Mucosa of gallbladder (tissue), 1 donor: ENCODE results near the gene LTN1. TPM values are rescaled to one million over a fixed set of nuclear protein-coding genes. Genes with fewer than 3 reads are reported as not detected.
A peak's percentile ranks its signal among the peaks of the same experiment; 100 is the strongest.
"Not testable (repeated sequence)": the region's sequence is repeated elsewhere in the genome, so short reads cannot be mapped to it uniquely, and the experiment has no call there.

ENCODE experiments used
- DNase-seq: peaks from one replicate; pipeline ENCODE4 v3.0.0-alpha.2; 2020; ENCODE audit warnings: low spot score
- total RNA-seq: library from RNA; stranded (reverse); gene quantifications from one replicate; pipeline ENCODE4 v1.2.1, GENCODE V29; 2021
- donor health status: DM: no; HTN: no; CAD: no.

Gene LTN1
- total RNA-seq, 1 donor from 2014 or later: 22.1 TPM

DNA sequence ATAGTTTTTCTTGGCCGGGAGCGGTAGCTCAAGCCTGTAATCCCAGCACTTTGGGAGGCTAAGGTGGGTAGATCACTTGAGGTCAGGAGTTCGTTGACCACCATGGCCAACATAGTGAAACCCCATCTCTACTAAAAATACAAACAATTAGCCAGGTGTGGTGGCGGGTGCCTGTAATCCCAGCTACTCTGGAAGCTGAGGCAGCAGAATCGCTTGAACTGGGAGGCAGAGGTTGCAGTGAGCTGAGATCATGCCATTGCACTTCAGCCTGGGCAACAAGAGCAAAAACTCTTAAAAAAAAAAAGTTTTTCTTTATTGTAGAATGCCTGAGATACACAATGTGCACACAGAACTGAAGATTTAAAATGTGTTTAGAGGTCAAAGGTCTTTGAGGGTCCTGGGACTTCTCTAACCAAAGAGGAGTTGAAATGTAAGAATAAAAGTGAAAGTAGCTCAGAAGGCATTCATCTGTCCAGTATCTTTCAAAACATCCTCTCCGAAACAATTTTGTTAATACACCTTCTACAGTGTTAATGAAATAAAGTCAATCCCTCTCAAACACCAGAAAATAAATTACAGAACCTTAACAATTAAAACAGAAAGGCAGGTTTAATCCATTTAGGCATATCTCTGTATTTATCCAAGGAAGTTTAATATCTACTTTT, 60.8 kb downstream of the LTN1 start:
- DNase-seq: not testable (repeated sequence)

DNA sequence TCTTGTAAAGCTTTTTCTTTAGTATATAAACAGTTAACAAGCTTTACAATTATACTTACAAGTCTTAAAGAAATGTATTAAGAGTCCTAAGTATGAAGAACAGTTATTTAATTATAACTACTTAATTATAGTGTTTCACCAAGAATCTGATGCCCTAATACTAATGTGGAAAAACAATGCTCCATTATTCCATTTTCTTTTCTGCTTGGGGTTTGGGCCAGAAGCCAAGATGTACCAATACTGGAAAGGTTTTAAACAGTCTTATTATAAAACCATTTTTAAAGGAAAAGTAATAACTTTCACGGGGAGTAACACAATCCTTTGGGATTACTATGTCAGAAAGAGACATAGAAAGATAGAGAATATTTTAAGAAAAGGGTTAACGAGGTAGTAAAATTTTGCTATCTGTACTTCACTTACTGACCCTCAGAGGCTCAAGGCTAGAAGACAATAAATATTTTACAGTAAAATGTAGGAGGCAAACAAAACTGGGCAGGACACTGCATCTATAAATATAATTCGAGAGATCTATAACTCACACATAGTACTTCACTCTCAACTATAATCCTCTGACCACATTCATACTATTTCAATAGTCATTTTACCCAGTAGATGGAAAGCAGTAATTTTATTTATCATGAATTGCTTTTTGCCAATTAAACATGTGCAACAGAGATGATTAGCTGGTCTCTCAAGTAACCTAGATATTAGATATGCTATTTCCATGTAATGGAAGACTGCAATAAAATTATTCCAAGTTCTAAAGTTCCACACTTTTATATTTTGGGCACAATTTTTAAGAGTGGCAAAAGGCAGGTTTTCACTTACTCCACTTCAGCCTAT, 63.9 kb downstream of the LTN1 start:
- DNase-seq: no peak

DNA sequence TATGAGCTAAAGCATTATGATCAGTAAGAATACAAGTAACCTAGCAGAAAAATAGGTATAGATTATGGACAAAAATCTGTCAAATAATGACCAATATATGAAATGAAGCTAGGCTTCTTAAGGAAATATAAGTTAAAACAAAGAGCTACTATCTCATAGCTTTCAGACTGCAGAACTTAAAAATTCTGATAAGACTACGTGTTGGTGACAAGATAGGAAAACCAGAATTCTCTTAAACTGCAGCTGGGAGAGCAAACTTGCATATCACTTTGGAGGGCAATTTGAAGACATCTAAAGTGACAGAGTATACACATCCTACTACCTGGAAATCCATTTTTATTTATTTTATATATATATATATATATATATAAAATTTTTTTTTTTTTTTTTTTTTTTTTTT, 65.5 kb downstream of the LTN1 start:
- DNase-seq: no peak

DNA sequence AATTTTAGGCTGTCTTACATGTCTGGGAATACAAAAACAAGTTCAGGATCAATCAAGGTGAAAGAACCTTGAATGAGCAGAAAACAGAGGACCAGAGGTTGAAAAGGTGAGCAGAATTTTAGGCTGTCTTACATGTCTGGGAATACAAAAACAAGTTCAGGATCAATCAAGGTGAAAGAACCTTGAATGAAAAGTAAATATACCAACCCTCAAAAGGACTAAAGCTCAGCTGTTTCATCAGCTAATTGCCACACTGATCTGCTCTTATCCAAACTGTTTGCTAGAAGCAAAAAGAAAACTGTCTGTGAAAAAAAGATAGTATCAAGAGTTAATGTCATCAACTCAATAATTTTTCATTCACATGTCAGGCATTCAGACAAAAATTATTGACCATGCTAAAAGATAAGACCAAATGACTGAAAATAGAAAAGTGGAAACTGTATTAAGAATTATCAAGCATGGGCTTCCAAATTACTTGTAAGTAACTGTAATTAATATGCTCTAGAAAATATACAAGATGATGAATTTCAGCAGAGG, 69.2 kb downstream of the LTN1 start:
- no peak for DNase-seq

DNA sequence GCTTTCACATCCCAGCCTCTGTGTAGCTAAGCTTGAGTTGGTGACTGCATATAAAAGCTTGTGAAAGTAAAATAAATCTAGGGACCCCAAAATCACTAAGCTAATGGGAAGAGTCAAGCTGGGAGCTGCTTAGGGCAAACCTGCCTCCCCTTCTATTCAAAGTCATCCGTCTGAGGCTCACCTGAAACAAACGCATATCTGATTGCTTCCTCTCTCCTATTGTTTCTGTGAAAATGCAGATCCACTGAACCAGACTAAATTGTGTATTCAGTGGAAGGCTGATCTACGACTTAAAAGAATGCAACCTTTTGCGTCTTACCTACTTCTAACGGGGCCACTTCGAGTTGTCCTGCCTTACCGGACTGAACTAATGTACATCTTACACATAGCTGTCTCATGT, 70.3 kb downstream of the LTN1 start:
- no peak for DNase-seq

DNA sequence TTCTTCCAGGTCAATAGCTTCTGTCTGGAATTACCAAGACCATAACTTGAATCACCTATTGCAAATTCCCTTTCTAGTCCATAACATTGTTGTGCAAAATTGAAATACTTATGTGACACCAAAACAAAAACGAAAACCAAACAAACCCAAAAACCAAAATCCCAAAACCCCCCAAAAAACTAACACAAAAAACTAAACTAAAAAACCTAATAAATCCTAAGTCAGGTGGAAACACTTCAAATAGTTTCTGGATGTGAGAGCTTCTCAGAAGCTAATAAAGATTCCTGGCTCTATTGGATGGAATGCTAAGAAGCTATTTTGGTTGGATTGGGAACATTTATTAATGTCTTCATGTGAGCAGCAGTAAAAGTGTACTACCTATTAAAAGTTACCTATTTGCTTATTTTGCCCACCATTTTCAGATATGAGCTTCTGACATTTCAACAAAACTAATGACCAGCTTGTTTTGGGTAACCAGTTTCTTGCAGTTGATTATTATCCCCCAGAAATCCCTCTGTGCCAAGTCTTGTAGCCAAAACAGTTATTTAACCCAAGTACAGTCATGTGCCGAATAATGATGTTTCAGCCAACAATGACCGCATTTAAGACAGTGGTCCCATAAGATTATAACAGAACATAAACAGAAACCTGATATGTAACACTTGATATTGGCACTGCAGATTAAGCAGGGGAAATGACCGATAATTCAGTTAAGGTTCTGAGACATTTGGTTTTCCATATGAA, 76.4 kb downstream of the LTN1 start:
- DNase-seq: no peak

DNA sequence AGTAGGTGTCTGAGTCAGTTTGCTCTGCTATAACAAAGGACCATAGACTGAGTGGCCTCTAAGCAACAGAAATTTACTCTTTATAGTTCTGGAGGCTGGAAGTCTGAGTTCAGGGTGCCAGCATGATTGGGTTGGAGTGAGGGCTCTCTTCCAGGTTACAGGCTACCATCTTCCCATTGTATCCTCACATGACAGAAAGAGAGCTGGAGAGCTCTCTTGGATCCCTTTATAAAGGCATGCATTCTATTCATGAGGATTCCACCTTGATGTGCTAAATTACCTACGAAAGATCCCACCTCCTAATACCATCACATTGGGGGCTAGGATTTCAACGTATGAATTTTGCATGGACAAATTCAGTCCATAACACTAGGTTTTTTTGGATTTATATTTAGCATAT, 79.6 kb downstream of the LTN1 start:
- no peak for DNase-seq

DNA sequence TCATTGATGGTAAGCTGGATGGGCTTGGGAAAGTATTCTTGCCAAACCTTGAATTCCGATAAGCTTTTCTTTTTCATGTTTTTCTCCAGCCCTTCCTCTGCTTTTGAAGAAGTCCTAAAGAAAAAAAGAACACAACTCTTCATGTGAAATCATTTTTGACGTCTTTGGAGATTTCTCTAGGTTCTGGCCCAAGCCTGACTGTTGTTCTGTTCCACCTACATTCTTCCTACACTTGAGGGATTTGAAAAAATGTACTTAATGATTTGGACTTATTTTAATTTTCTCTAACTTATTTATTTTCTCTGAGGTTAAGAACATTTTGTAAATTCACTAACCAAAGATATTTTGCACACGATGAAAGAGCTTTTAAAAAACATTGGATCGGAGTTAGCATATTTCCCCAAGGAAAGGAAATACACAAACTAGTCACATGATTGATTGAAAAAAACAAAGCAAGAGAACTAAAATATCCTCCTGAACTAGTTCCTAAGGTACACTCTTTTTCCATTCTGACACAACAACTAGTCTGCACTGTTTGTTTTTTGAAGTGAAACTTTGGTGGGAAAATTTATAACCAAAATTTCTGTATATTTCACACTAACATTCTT, 82.3 kb downstream of the LTN1 start:
- DNase-seq: no peak

DNA sequence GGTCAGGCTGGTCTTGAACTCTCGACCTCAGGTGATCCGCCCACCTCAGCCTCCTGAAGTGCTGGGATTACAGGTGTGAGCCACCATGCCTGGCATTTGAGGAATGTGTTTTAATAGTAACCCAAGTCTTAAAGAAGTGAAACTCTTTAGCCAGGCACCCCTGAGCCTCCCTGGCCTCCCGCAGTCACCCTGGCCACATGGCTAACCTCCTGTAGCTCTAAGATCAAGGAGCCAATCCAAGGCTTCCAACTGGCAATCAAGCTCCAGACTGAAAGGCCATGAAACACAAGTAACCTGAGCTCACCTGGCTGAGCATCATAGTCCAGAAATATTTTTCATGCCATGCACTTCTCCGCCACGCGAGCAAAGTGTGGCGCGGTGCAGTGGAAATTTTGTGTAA, 84.3 kb downstream of the LTN1 start:
- no peak for DNase-seq

DNA sequence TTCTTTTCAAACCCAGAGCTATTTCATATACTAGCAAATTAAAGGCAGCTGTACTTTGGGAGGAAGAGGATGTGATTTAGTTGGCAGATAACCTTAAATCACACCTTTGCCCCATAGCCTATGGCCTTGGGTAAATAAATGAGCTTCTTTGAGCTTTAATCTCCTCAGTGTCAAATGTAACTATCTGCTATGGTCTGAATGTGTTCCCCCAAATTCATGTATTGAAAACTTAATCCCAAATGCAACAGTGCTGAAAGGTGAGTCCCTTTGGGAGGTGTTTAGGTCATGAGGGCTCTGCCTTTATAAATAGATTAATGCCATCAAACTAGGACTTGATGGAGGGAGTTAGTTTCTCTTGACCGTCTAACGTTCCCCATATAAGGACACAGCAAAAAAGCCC, 85.8 kb downstream of the LTN1 start:
- DNase-seq: no peak

DNA sequence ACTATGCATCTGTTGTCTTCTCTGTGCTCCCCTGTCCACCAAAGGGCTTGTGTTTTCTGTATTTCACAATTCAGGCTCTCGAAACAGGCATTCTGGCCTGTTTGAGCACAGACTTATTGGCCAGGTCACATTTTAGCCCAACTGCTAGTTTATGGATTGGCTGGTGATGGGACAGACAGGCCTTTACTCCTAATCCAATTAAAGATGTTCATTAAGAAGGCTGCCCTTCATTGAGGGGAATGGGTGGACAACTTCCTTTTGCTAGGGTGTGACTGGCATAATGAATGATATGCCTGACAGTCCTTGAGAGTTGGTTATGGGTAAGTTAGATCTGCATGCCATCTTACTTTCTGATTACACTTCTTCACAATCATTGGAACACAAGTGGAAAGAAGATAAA, 86.4 kb downstream of the LTN1 start:
- no peak for DNase-seq

DNA sequence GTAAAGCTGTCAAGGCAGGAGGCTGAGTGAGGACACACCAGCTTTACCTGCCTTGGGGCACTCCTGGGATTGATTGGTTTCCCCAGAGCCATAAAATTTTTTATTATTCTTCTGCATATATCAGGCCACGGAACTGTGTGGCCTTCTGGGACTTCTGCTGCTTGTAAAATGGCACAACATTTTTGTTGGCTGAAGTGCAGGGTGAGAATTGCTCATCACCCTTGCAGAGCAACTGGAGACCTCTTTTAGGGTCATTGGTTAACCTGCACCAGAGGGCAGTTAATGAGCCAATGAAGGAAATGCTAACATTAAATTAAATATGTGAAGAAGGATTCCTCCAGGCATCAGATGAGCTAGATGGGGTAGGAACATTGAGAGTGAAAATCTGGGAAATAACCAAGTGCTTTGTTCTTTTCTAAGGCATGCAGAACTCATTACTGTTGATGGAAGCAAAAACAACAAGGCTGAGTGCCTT, 87.7 kb downstream of the LTN1 start:
- DNase-seq: no peak

DNA sequence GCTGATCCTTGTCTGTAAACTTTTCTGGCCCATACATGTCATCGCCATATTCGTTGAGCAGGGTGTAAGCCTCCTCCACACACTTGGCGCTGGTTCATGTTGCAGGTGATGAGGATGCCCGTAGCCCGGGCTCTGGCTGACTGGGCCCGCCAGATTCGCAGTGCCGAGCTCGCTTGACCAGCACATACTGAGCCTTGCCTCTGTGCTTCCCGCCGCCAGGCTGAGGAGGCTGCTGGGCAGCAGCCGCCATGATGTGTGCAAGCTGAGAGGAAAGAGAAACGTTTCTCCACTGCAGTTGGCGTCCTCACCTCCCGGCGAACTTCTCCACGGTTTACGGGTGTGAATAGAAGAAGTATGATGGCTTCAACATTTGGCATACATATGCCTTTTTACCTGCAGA, 89.2 kb downstream of the LTN1 start:
- DNase-seq: no peak

DNA sequence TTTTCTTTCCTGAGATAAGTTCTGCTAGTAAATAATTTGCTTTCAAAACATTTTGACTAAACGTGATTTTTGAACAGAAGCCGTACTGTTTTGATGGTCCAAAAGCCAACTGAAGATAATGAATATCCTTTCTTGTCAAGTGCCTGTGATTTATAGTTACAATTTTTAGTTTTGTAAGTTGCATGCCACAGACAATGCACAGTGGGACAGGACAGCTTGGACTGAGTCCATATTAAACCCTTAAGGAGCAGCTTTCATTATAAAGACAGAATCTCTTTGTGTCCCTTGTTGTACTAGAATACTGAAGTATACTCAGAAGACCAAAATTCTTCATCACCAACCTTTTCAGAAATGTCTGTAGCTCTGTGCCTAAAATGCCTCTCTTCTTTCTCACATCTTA, 92.2 kb downstream of the LTN1 start:
- DNase-seq: no peak

DNA sequence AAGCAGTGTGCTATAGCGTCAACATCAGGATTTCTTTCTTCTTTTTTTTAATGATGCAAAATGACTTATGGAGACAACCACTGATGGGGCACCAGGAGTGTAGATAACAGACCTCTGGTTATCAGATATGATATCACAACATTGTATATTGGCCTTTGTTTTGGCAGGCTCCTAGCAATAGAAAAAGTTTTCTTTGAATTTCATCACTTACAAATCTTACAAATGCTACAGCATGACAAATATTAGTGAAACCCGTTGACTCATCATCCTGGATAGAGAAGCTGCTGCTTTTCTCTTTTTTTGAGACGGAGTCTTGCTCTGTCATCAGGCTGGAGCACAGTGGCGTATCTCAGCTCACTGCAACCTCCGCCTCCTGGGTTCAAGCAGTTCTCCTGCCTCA, 92.9 kb downstream of the LTN1 start:
- DNase-seq: no peak

DNA sequence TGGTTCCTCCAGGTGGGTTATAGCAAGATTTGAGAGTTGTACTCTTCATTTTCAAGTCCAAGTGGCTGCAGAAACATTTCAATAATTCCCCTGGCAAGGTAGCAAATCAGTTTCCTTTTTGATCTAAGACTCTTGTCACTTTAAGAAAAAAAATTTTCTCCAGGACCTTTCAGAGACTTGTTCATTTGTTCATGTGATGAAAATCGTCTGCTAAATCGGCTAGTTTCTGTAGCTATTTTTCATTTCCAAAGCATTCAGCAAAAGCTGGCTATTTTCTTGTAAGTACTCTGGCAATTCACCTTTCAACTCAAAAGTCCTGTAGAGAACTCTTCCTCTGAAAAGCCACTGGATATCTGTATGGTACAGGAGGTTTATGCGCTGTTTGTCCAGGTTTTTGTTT, 93.5 kb downstream of the LTN1 start:
- DNase-seq: no peak

DNA sequence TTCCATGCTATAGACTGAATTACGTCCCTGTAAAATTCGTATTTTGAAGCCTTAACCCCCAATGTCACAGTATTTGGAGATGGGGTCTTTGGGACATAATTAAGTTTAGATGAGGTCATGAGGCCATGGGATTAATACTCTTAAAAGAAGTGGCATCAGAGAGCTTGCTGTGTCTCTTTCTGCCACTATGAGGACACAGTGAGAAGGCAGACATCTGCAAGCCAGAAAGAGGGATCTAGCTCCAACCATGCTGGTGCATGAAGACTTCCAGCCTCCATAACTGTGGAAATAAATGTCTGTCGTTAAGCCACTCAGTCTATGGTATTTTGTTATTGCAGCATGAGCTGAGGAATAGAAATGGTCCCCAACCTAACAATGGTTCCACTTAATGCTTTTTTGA, 99.0 kb downstream of the LTN1 start:
- no peak for DNase-seq

DNA sequence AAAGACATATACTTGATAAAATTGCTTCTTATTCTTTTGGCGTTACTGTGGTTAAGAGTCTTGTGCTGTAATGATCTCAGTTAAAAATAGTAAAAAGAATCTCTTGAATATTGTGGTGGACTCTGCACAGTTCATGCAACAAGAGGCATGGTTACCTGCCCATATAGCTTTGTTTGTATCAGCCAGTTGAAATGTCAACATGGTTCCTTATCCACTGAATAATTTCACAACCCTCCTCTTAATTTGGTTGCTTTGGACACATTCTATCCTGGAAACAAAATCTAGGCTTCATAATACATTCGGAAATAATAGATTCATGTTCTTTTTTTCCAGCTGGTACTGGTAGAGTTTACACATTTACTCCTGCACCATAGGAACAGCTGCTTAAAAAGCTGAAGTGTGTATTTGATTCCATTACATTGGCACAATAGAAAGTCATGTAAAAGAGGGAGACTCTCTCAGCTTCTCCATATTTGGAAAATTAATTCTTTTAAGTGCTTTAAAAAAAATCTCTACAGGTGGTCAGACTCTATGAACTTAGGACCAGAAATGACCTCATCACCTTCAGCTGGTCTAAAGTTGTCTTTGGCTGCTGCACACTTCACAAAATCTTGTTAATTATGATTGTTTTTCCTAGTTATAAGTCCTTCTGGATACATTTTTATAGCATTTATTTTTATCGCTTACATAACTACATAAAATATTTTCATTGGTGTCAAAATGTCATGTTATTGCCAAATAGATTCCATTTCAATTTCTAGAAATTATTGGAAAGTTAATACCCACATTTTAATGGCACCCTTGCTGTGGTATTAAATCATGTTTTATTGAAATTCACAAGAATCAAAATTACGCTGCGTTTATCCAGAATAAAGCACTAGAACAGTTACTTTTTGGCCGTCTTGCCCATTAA, 100.2 kb downstream of the LTN1 start:
- DNase-seq: no peak

DNA sequence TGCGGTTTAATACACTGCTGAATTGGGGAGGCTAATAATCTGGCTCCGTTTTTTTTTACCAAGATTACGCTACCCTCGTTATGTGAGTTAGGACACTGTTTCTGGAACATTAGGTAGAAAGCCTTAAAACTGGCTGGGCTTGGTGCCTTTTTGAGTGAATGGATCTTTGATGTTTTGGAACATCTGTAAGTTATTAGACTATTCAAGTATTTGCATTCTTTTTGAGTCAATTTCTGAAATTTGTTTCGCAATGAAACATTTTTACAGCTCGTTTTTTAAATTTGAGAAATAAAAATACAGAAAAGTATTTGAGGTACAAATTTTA, 106.9 kb downstream of the LTN1 start:
- DNase-seq: no peak

DNA sequence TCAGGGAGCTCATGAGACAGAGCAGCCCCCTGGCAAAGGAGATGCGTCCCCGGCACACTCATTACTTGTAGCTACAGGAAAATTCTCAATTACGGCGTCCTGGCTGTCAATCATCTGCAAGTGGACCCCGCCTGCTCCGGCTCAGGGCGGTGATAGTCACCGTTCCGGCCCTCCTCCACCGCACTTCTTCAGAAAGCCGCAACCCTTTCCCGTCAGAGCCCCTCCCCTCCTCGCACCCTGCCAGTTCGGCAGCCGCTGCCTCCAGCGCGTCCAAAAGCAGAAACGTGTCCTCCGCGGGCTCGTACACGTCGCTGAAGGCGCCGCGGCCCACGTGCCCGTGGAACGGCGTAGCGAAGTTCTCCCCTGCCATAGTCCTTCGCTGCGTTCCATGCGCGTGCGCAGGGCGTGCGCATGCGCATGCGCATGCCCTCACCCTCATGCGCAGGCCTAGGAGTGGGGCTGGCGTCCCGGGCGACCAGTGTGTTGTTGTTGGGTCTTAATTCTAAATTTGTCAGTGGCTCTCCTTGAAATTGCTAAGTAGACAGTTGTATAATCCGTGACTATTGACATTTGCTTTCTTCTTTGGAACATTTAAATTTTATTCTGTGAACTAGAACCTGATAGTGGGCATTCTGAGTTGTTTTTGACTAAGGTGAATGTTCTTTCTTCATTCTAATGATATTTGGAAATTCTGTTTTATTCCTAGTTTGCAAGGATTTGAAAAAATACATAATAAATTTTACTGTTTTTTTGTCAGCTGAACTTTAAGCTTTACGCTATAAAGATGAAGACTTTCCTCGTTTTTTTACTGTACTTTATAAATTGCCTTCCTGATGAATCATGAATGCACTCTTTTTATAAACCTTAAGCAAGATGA, 107.5 kb downstream of the LTN1 start:
- peak; percentile 90 for DNase-seq
